Esophagus muscularis mucosa (tissue), 4 donors: ENCODE results near the gene SLC28A1. TPM values are rescaled to one million over a fixed set of nuclear protein-coding genes. Genes with fewer than 3 reads are reported as not detected.

Source experiments
- DNase-seq: peaks from one replicate; pipeline ENCODE4 v3.0.0-alpha.2; 2017; ENCODE audit errors: extremely low spot score
- H3K27ac ChIP-seq, 4 donors: fragments of 200-600 bp; sonication (generic); replicated peaks in 1 of 4; 1 replicate in 3 of 4; 2 replicates in 1 of 4; pipeline ENCODE4 v1.5.1; 2016 to 2019; ENCODE audit warnings: mild to moderate bottlenecking in 1 of 4
- H3K27me3 ChIP-seq, 4 donors: fragments of 200-600 bp; sonication (generic); one replicate each; pipeline versions ENCODE4 v1.5.1 to v1.6.0; 2016 to 2019
- H3K36me3 ChIP-seq, 4 donors: fragments of 200-600 bp; sonication (generic); one replicate each; pipeline ENCODE4 v1.5.1; 2016 to 2019
- H3K4me1 ChIP-seq, 4 donors: fragments of 200-600 bp; sonication (generic); one replicate each; pipeline ENCODE4 v1.5.1; 2016 to 2019
- H3K4me3 ChIP-seq, 4 donors: fragments of 200-600 bp; sonication (generic); 1 replicate in 2 of 4; 2 replicates in 2 of 4; pipeline ENCODE4 v1.5.1; 2016 to 2019; ENCODE audit warnings: mild to moderate bottlenecking in 4 of 4, moderate library complexity in 1 of 4
- H3K9me3 ChIP-seq, 4 donors: fragments of 200-600 bp; sonication (generic); 1 replicate in 3 of 4; 2 replicates in 1 of 4; pipeline ENCODE4 v1.5.1; 2016 to 2019
- EP300 ChIP-seq: sonication (generic); formaldehyde crosslinking; IDR thresholded peaks from one replicate; pipeline ENCODE4 v1.6.1; 2017; ENCODE audit warnings: antibody characterized with exemption
- POLR2A ChIP-seq: fragments of 450-650 bp; IDR thresholded peaks from one replicate; pipeline ENCODE4 v1.6.1; 2017; ENCODE audit warnings: antibody characterized with exemption, moderate library complexity, mild to moderate bottlenecking, low read depth
- POLR2AphosphoS5 ChIP-seq, 2 donors: sonication (generic); formaldehyde crosslinking; IDR thresholded peaks; one replicate each; pipeline ENCODE4 v1.6.1; 2017; ENCODE audit warnings: antibody characterized with exemption in 2 of 2
- WGBS: methylation state at CpG from one replicate; pipeline ENCODE4 v1.1.5; 2018; 5-methylcytosine and 5-hydroxymethylcytosine counted together
- intact Hi-C: fragments of 100-400 bp; cut with DNase I; formaldehyde crosslinking; loops from one replicate; pipeline ENCODE4 v1.15.1; 2023
- total RNA-seq, 4 donors: library from RNA; depleted of rRNA; stranded (reverse); fragments of >200 nt; gene quantifications; one replicate each; pipeline versions ENCODE4 v1.1.0 to v1.2.1, GENCODE V29; 2016
- TF ChIP-seq, protein P1 (sequence below), 3 experiments: fragments of 200-600 bp in 2 of 3; fragments of 450-650 bp in 1 of 3; sonication (generic) in 2 of 3; IDR thresholded peaks; one replicate each; pipeline ENCODE4 v1.5.1; 2017 to 2019; ENCODE audit warnings: antibody characterized with exemption in 3 of 3, mild to moderate bottlenecking in 2 of 3, moderate library complexity in 1 of 3

The SLC28A1 gene
- total RNA-seq, 4 donors from 2014 or later = 0.23 TPM; not detected in 3

DNA sequence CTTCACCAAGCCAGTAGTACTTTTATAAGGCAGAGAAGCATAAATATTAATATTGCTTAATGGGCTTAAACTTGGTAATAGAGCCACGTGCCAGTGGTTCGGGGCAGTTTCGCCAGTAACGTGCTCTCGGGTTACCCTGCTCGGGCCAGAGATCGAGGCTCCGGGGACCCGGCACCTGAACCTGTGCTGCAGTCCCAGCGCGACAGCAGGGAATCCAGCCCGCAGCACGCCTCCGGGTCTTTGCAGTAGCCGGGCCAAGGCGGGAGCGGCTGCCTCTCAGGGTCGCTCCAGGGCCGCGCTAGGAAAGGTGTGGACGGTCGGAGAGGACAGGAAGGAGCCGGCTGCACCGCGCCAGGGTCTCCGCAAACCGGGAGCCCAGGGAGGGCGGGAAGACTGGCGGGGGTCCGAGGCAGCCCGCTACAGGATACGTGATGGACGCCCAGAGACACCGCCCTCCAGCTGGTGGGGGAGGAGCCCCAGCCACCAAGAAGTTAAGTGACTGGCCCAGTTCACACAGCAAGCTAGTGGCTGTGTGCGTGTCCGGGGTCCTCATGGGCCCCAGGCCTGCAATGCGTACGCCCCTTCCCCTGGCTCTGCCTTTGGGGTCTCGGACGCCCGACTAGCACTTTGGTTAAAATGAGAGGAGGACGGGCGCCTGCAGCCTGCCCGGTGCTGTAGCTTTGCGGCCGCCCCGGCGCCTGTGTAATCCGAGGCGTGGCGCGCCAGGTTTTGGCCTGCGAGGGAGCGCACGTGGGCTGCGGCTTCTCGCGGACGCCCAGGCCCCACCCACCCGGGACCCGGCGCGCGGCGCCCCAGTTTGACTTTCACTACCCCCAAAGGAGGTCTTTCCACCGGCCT, 96.0 kb downstream of the SLC28A1 start:
- WGBS = under 1% methylated on average over 35 of the region's 66 CpGs
- TF ChIP-seq POLR2A (peak; percentile 39), POLR2AphosphoS5 (IDR thresholded peaks at IDR 0.05) (peak; percentile 56 to 73), EP300 (no peak)
- TF ChIP-seq, protein P1, sequence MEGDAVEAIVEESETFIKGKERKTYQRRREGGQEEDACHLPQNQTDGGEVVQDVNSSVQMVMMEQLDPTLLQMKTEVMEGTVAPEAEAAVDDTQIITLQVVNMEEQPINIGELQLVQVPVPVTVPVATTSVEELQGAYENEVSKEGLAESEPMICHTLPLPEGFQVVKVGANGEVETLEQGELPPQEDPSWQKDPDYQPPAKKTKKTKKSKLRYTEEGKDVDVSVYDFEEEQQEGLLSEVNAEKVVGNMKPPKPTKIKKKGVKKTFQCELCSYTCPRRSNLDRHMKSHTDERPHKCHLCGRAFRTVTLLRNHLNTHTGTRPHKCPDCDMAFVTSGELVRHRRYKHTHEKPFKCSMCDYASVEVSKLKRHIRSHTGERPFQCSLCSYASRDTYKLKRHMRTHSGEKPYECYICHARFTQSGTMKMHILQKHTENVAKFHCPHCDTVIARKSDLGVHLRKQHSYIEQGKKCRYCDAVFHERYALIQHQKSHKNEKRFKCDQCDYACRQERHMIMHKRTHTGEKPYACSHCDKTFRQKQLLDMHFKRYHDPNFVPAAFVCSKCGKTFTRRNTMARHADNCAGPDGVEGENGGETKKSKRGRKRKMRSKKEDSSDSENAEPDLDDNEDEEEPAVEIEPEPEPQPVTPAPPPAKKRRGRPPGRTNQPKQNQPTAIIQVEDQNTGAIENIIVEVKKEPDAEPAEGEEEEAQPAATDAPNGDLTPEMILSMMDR (IDR thresholded peaks at IDR 0.05) = no peak
- Histone ChIP-seq H3K4me1 (peaks cover 26 to 41% (median 39%) of the 10 kb centered on the region in 4 donors), H3K36me3 (no peaks in the 10 kb centered on the region), H3K27ac (peak overlapping the region; percentile 93 to 98 (median 96)), H3K9me3 (no peaks in the 10 kb centered on the region), H3K4me3 (peak overlapping the region; percentile 78 to 95 (median 87)), H3K27me3 (no peaks in the 10 kb centered on the region)
- peak; percentile 94 for DNase-seq
- intact Hi-C loops = loop anchor here (10.0 kb wide), 1 partner anchor 64 kb away; no protein-coding TSS in a partner anchor

DNA sequence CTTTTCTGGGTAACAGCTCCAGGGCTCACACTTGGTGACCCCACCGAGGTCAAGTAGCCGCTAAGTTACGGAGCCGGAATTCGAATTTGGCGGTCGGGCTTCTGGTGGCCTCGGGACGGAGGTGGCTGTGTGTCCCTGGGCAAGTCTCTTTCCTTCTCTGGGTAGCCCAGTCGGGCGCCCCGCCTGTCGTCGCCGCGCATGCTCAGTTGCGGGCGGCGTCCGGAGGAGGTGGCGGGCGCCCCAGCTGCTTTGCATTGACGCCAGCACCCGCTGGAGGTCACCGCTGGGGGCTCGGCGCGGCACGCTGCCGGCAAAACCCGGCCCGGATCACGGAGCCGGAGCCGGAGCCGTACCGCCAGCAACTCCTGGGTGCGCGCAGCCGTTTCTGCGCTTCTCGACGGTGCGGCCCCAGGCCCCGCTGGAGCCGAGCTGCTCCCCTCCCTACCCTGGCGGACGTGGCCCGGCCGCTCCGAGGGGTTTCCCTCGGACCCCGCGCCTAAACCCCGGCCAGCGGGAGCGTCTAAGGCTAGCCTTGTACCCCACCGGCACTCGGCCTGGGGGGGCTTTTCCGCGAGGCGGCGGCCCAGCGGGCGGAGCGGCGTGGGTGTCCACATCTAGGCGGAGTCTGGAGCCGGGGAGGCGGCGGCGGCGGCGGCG, 96.7 kb downstream of the SLC28A1 start:
- intact Hi-C loops = loop anchor here (10.0 kb wide), 1 partner anchor 64 kb away; no protein-coding TSS in a partner anchor
- WGBS = 0% methylated on average over 5 of the region's 75 CpGs

DNA sequence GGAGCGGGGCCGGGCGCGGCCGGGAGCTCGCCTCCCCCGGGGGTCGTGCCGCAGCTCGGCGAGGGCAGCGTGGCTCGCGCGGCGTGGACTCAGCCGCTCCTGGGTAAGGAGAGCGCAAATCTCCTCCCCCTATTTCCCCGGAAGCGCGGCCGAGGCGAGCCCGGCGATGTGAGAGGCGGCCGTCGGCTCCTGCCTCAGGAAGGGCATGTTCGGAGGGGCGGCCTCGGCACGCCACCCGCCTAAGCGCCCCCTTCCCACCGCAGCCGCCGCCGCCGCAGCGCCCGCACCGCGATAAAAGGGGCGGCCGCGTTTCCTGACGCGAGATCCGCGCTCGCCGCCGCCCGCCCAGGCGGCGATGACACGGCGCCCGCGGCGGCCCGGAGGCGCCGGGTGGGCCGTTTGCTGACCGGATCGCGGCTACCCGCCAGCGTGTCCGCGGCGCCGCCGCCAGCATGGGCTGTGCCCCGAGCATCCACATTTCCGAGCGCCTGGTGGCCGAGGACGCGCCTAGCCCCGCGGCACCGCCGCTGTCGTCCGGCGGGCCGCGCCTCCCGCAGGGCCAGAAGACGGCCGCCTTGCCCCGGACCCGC, 97.3 kb downstream of the SLC28A1 start, which contains the start of gene PDE8A:
TSS of gene PDE8A (plus strand) at position 146 of the 590 bp plus-strand sequence. CDS start at position 453, 307 bp downstream.
- intact Hi-C loops = loop anchor here (10.0 kb wide), 1 partner anchor 63 kb away; no protein-coding TSS in a partner anchor
- no peak for TF ChIP-seq POLR2A
- TF ChIP-seq EP300 = no peak
- TF ChIP-seq, protein P1 (IDR thresholded peaks at IDR 0.05) = peak in 1 of 3 experiments; percentile 26
- TF ChIP-seq POLR2AphosphoS5 (IDR thresholded peaks at IDR 0.05) = no peak

More for the DNA sequence above, 96.7 kb downstream of the SLC28A1 start:
- Histone ChIP-seq H3K36me3 (no peaks in the 10 kb centered on the region), H3K9me3 (no peaks in the 10 kb centered on the region), H3K4me3 (peak overlapping the region; percentile 78 to 95 (median 87)), H3K27me3 (no peaks in the 10 kb centered on the region), H3K27ac (peak overlapping the region; percentile 93 to 98 (median 96)), H3K4me1 (peaks cover 28 to 49% (median 45%) of the 10 kb centered on the region in 4 donors)
- peak; percentile 96 for DNase-seq
- TF ChIP-seq EP300 (no peak), POLR2A (peak; percentile 69), POLR2AphosphoS5 (IDR thresholded peaks at IDR 0.05) (peak; percentile 74 to 89)
- TF ChIP-seq, protein P1 (IDR thresholded peaks at IDR 0.05) = peak in 2 of 3 experiments; percentile 27 to 42

DNA sequence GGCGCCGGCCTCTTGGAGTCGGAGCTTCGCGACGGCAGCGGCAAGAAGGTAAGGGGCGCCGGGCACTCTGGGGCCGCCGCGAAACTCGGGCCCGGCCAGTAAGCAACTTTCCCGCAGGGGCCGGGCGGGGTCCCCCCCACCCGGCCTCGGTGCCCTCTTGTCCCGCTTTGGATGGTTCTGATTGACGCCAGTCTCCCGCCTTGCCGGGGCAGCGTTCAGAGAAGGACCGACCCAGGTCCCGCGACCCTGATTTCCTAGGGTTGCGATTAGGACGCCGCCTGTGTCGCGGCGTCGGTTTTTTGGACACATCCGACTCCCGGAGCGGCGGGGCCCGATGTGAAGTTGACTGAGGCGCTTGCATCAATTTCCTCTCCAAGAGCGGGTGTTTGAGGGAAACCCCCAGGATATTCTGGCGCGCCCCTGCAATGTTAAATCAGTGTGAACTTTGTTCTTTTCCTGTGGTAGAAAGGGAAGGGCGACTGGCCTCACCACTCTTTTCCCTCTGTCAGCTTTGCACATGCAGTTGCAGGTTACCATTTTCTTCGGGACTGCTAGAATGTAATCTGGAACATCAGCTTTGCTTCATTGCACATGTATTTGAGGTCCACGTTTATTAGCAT, 97.9 kb downstream of the SLC28A1 start:
- Histone ChIP-seq H3K27ac (peak overlapping the region; percentile 93 to 98 (median 96)), H3K36me3 (no peaks in the 10 kb centered on the region), H3K9me3 (no peaks in the 10 kb centered on the region), H3K4me3 (peak overlapping the region; percentile 78 to 95 (median 87)), H3K4me1 (peaks cover 28 to 53% (median 46%) of the 10 kb centered on the region in 4 donors), H3K27me3 (no peaks in the 10 kb centered on the region)
- DNase-seq = no peak
- TF ChIP-seq POLR2A (no peak), EP300 (no peak), POLR2AphosphoS5 (IDR thresholded peaks at IDR 0.05) (peak in 1 of 2 donors; percentile 11)
- TF ChIP-seq, protein P1 (IDR thresholded peaks at IDR 0.05) = no peak
- WGBS = 15% methylated on average over 28 of the region's 46 CpGs
- intact Hi-C loops = loop anchor here (10.0 kb wide), 1 partner anchor 62 kb away; no protein-coding TSS in a partner anchor

More for the DNA sequence above, 97.3 kb downstream of the SLC28A1 start, which contains the start of gene PDE8A:
- Histone ChIP-seq H3K27ac (peak within 1 kb of the TSS; percentile 93 to 98 (median 96)), H3K4me1 (peaks cover 28 to 51% (median 46%) of the 10 kb centered on the region in 4 donors), H3K27me3 (no peaks in the 10 kb centered on the region), H3K9me3 (no peaks in the 10 kb centered on the region), H3K36me3 (no peaks in the 10 kb centered on the region), H3K4me3 (peak within 1 kb of the TSS; percentile 78 to 95 (median 87))
- WGBS = 1% methylated on average over 37 of the region's 95 CpGs
- DNase-seq = no peak
